H7 (cell line): ENCODE results near the gene ASB16. TPM values are rescaled to one million over a fixed set of nuclear protein-coding genes. Genes with fewer than 3 reads are reported as not detected.
A peak's percentile ranks its signal among the peaks of the same experiment; 100 is the strongest.
"Not testable (repeated sequence)": the region's sequence is repeated elsewhere in the genome, so short reads cannot be mapped to it uniquely, and the experiment has no call there.

Source experiments
- DNase-seq: peaks from one replicate; pipeline ENCODE4 v3.0.0; 2012
- H3K27me3 ChIP-seq: 2 replicates; pipeline ENCODE4 v1.6.0; 2011; ENCODE audit warnings: mild to moderate bottlenecking, low read length; ENCODE audit not compliant: control insufficient read depth, insufficient read depth
- H3K36me3 ChIP-seq: replicated peaks from 2 replicates; pipeline ENCODE4 v1.5.1; 2011; ENCODE audit warnings: low read length; ENCODE audit not compliant: control insufficient read depth, insufficient read depth
- H3K4me3 ChIP-seq: 2 replicates; pipeline ENCODE4 v1.5.1; 2011; ENCODE audit warnings: low read depth, mild to moderate bottlenecking, control low read depth, low read length, moderate library complexity; ENCODE audit not compliant: insufficient read depth
- total RNA-seq: library from RNA; depleted of rRNA; stranded (reverse); fragments of >200 nt; shearing (Covaris generic); gene quantifications from 2 replicates; pipeline ENCODE4 v1.2.3, GENCODE V29; 2014; rRNA removed

ASB16 gene, protein sequence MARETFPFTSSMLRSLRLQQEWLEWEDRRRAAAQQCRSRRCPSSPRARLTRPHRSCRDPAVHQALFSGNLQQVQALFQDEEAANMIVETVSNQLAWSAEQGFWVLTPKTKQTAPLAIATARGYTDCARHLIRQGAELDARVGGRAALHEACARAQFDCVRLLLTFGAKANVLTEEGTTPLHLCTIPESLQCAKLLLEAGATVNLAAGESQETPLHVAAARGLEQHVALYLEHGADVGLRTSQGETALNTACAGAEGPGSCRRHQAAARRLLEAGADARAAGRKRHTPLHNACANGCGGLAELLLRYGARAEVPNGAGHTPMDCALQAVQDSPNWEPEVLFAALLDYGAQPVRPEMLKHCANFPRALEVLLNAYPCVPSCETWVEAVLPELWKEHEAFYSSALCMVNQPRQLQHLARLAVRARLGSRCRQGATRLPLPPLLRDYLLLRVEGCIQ
- 0.17 TPM in 1 of 2 replicates, not detected in the other for total RNA-seq

DNA sequence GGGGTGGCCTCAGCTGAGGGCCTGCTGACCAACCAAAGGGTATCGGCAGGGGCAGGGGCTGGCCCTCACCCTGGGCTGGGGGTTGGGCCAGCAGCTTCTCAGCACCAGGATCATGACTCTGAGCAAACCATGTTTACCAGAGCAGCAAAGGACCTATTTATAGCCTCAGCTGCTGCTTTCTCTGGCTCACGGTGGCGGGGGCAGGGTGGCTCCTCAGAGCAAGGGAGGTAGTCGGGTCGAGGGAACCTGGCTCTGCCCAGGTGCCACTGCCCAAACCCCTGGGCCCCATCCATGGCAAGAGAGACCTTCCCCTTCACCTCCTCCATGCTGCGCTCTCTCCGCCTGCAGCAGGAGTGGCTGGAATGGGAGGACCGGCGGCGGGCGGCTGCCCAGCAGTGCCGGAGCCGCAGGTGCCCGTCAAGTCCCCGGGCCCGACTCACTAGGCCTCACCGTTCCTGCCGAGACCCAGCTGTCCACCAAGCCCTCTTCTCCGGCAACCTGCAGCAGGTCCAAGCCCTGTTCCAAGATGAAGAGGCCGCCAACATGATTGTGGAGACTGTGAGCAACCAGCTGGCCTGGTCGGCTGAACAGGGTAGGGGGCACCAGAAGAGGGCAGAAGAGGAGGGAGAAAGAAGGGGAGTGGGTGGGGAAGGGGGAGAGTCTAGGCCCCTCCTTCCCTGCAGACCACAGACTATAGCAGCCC is at the start of gene ASB16:
TSS of gene ASB16 (plus strand) at position 206 of the 703 bp plus-strand sequence. CDS start at position 292, 86 bp downstream.
- H3K36me3 ChIP-seq = no peaks in the 10 kb centered on the region
- DNase-seq = peak; percentile 88
- H3K4me3 ChIP-seq = no peak within 1 kb of the TSS; the same call in 1 of the 2 replicates
- H3K27me3 ChIP-seq = no peaks in the 10 kb centered on the region

DNA sequence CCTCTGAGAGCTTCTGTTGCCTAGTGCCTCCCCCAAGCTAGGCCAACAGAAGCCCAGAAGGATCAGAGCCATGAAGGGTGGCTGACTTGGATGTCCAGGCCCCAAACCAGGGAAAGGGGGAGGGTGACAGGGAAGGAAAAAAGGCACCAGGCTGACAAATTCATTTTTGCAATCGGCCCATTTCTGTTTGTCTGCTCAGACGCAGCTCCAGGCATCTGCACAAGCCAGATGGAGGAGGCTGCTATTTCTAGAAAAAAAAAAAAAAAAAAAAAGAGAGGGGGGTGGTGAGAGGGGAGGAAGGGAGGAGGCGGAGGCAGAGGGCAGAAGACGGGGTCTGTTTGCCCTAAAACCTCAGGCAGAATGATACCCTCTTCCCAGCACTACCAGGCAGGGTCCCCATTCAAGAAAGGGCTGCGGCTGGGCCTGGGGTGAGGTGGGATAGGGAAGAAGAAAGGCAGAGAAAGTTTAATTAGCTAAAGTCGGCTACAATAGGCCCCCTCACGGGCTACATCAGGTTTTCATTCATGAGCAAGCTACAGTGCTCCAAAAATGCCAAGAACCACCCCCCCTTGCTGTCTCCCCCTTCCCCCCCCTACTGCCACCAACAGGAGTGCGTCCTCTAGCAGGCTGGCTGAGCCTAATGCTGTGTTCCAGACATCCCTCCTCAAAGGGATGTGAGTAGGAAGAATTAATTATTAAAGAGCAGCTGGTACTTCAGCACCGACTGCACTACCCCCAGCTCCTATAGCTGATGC is 49.5 kb upstream of the ASB16 start:
- no peak overlapping the region for H3K4me3 ChIP-seq
- peak; percentile 59 for DNase-seq
- no peaks in the 10 kb centered on the region; the same call in 1 of the 2 replicates for H3K36me3 ChIP-seq
- H3K27me3 ChIP-seq = no peaks in the 10 kb centered on the region

DNA sequence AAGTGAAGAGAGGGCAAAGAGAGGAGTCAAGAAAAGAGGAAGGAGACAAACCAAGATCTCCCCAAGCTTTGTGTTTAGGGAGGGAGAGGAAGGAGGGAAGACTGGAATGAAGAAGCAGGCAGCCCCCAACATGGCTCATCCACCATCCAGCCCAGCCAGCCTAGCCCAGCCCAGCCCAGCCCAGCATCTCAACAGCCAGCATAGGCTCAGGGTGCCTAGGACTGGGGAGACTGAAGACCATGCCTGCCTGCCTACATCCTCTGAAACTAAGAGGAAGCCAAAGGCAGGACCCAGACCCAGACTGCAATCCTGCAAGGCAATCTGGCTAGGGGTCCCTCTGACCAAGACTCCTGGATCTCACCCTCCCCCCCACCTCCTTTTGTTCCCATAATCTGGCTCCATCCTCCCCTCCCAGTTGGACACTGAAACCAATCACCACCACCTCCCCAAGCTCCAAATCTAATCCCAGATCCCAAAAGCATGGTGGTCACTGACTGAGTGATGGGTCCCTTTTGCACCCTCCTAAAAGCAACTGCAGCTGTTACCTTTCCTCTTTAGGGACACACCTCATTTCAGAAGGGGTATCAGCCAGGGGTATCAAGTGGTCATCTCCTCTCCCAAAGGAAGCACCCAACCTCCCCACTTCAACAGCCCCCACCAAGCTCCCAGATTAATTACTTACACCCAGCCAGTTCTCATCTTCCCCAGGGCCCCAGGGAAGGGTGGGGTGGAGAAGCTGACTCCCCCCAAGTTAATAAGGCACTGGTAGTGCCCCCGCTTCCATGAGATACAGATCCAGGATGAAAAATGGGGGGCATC is 48.3 kb upstream of the ASB16 start:
- DNase-seq = peak; percentile 48
- peak overlapping the region; percentile 75 for H3K4me3 ChIP-seq
- no peaks in the 10 kb centered on the region for H3K36me3 ChIP-seq
- H3K27me3 ChIP-seq = no peaks in the 10 kb centered on the region

DNA sequence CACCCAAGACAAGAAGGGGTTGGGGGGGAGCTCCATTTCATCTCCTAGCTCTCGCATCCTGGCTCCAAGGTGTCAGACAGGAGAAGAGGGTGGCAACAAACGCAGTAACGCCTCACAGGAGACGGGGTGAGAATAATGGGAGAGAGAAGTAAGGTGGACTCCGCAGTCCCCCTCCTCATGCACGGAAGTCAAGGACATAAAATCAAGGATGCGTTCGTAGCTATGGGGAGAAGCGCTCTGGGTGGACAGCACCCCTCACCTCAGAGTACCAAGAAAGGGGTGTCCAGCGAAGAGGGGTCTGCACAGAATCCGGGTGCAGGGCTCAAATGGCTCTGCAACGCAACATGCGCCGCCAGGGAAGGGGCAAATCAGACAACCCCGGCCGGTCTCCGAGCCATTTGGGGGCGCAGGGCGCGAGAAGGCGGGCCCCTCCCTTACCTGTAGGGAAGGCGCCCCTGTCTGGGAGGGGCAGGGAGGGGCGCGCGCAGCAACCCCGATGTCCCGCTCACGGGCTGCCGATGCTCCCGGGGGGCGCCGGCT is 47.6 kb upstream of the ASB16 start:
- peak overlapping the region; percentile 75 for H3K4me3 ChIP-seq
- peak; percentile 65 for DNase-seq

DNA sequence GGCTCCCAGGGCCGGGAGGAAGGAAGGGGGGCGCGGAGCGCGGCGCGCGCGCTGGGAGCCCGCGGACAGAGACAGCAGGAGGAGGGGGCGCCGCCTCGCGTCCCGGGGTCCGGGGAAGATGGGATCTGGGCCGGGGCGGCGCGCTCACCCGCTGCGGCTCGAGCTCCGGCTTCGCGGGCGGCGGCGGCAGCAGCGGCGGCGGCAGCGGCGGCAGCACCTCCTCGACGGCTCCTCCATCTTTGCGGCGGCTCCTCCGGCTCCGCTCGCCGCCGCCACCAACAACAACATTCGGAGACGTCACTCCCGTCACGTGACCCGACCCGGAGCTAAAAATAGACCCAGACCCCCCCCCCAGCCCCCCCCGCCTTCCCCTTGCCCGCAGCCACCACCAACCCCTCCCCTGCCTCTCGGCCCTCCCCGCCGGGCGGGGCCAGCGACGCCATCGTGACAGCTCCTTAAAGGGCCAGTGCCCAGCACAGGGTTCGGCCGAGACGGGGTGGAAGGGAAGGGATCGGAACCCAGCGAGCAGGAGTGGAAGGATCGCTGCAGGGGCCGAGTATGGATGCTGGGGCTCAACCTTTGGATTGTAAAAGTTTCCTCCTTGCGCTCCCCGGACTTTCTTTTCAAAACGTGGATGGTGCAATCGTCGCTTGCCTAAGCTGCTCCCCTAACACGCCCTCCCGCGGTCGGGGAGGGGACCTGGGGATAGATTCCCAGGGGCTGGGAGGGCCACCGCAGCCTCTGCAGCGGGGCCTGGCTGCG is 47.0 kb upstream of the ASB16 start, which contains the start of gene HDAC5:
TSS of gene HDAC5 (minus strand) at position 286 of the 762 bp plus-strand sequence. CDS start 6,126 bp downstream, outside the sequence.
- DNase-seq = peak; percentile 99
- Histone ChIP-seq H3K27me3 (no peaks in the 10 kb centered on the region), H3K4me3 (peak within 1 kb of the TSS; percentile 75), H3K36me3 (no peaks in the 10 kb centered on the region)

More for the DNA sequence above, 47.6 kb upstream of the ASB16 start:
- H3K36me3 ChIP-seq = no peaks in the 10 kb centered on the region
- no peaks in the 10 kb centered on the region for H3K27me3 ChIP-seq

DNA sequence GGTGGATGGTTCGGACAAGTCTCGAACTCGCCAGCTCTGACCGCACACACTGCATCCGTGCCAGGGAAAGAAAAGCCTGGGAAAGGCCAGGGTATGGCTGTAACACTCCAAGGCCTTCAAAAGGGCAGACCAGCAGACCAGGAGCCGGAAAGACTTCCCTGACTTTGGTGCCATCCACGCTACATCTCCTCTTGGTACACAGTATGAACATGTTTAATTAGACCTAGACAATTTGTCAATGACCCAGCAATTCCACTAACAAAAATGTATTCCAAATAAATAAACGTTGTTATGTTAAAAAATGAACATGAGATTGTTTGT is 46.4 kb upstream of the ASB16 start:
- H3K36me3 ChIP-seq = no peaks in the 10 kb centered on the region
- no peak for DNase-seq

DNA sequence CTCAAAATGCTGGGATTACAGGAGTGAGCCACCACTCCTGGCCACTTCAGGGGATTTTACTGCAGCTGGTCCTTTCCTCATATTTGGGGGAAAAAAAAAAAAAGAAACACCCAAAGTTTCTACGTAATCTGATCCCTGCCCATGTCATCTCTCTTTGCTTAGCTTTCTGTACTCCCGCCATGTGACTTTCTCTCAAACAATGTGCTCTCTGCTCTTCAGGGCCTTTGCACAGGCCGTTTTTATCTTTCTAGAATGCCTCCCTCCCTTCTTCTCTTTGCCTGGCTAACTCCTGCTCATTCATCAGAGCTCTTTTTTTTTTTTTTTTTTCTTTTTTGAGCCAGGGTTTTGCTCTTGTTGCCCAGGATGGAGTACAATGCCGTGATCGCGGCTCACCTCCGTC is 42.1 kb upstream of the ASB16 start:
- Histone ChIP-seq H3K4me3 (no peak overlapping the region), H3K36me3 (no peaks in the 10 kb centered on the region), H3K27me3 (no peaks in the 10 kb centered on the region)
- DNase-seq = no peak

More for the DNA sequence above, 46.4 kb upstream of the ASB16 start:
- no peaks in the 10 kb centered on the region for H3K27me3 ChIP-seq
- peak overlapping the region; percentile 69 for H3K4me3 ChIP-seq

DNA sequence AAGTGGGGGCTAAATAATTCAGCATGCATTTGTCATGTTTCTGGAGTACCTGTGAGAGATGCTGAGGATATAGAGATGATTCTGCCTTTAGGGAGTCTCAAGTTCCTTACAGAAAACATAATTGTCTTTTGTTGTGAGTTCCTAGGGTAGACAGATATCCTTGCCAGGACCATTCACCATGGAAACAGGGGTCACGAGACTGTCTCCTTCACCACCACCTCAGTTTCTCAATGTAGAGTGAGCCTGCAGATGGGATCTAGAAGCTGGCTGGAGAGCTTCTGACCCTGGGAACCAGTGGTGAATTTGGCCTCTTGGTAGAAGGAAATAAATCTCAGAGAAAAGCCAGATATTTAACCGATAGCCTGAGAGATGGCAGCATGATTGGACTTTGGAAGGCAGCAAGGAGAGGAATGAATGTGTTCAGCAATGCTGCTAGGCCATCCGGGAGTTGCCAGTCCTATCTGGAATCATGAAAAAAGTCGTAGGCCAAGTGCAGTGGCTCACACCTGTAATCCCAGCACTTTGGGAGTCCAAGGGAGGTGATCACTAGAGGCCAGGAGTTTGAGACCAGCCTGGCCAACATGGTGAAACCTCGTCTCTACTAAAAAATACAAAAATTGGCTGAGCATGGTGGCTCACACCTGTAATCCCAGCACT is 39.7 kb upstream of the ASB16 start:
- H3K36me3 ChIP-seq = no peaks in the 10 kb centered on the region
- no peak for DNase-seq

DNA sequence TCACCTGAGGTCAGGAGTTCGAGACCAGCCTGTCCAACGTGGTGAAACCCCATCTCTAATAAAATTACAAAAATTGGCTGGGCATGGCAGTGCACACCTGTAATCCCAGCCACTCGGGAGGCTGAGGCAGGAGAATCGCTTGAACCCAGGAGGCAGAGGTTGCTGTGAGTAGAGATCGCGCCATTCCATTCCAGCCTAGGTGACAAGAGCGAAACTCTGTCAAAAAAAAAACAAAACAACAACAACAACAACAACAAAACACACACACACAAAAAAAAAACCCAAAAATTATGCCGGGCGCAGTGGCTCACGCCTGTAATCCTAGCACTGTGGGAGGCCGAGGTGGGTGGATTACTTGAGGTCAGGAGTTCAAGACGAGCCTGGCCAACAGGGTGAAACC is 39.1 kb upstream of the ASB16 start:
- DNase-seq, H3K27me3 ChIP-seq, H3K4me3 ChIP-seq, H3K36me3 ChIP-seq: not testable (repeated sequence)

More for the DNA sequence above, 39.7 kb upstream of the ASB16 start:
- Histone ChIP-seq H3K4me3 (no peak overlapping the region), H3K27me3 (no peaks in the 10 kb centered on the region)

DNA sequence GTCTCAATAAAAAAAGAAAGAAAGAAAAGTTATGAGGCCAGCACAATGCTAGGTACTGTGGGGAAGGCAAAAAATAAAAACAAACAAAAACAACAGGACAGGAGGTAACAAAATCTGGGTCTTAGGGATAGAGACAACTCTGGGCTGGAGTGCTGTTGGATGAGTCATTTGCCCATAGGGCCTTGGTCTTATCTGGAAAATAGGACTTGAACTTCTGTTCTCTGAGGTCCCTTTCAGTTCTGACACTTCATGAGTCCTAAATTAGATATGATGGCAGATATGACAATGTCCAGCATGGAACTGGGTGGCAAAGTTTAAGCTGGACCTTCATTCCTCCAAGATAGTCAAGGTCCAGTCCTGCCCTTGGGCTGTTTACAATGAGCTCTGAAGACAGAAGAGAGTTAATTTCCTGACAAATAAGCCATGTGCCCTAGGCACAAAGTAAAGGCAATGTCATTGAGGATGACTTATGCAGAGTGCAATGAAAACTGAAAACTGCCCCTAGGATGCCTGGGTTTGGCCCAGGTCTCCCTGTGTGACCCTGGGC is 38.2 kb upstream of the ASB16 start:
- DNase-seq = no peak
- Histone ChIP-seq H3K4me3 (no peak overlapping the region), H3K27me3 (no peaks in the 10 kb centered on the region), H3K36me3 (no peaks in the 10 kb centered on the region)

DNA sequence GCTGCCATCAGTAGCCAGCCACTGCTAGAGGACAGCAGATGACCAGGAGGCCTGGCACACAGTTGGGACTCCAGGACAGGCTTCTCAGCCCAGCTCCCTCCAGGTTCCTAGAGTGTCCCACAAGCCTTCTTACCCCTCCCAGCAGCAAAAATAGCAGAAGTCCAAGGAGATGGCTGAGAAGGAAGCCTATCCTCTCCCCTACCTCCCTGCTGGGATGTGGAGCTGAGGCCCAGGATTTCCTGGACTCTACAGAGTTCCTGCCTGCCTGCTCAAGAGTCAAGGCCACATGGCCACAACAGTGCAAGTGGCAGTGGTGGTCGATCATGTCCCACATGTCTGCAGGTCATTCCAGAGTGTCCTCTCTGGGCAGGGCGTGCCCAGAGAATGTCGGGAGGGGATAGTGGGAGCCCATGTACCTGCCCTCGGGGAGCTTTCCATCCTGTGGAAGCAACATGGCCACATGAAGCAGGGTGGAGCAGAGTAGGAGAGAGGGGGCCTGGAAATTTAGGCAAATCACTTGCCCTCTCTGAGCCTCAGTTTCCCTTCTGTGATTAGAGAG is 36.5 kb upstream of the ASB16 start:
- no peak for DNase-seq
- Histone ChIP-seq H3K27me3 (no peaks in the 10 kb centered on the region), H3K4me3 (no peak overlapping the region), H3K36me3 (no peaks in the 10 kb centered on the region)
